GM19193 (cell line): ENCODE results near the gene DGKE.

Experiments
- POLR2A ChIP-seq: IDR thresholded peaks from 4 replicates; pipeline ENCODE4 v1.6.1; 2011; ENCODE audit not compliant: insufficient read depth, insufficient read length; ENCODE audit errors: extremely low read depth

Gene DGKE

DNA sequence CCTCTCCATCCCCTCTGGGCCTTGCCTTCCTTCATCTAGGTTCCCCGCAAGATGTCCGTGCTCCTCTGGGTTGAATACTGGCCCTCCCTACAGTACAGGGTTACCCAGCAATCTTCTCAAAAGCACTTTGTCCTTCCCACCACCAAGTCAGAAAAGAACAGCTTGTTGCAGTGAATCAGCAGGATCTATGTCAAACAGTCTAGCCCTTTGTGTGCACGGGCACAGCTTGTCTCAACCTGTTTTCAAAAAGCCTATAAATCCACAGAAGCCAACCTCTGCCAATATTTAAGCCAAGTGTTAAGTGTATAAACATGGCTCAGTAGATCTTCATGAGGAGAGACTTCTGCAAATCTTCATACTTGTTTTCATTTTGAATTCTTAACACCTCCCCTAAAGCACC lies 25.4 kb upstream of the DGKE start:
- no peak for TF ChIP-seq POLR2A

GRCh38 chr17:56809106-56809819 lies 24.7 kb upstream of the DGKE start:
- no peak for TF ChIP-seq POLR2A

GRCh38 chr17:56809820-56810179 lies 24.2 kb upstream of the DGKE start:
- no peak for TF ChIP-seq POLR2A

DNA sequence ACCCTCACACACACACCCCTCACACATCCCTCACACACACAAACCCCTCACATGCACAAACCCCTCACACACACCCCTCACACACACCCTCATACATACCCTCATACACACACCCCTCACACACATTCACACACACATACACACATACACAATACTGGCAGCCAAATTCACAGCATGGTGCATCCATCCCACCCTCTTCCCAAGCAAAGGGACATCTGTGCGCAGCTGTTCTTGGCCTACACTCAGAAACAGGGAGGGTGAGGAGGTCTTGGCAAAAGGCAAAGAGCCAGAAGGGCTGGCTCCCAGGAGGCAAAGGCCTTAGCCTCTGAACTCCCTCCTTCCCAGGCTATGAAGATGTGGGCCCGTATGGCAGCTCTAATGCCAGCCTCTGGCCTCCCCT lies 23.6 kb upstream of the DGKE start:
- no peak for TF ChIP-seq POLR2A

DNA sequence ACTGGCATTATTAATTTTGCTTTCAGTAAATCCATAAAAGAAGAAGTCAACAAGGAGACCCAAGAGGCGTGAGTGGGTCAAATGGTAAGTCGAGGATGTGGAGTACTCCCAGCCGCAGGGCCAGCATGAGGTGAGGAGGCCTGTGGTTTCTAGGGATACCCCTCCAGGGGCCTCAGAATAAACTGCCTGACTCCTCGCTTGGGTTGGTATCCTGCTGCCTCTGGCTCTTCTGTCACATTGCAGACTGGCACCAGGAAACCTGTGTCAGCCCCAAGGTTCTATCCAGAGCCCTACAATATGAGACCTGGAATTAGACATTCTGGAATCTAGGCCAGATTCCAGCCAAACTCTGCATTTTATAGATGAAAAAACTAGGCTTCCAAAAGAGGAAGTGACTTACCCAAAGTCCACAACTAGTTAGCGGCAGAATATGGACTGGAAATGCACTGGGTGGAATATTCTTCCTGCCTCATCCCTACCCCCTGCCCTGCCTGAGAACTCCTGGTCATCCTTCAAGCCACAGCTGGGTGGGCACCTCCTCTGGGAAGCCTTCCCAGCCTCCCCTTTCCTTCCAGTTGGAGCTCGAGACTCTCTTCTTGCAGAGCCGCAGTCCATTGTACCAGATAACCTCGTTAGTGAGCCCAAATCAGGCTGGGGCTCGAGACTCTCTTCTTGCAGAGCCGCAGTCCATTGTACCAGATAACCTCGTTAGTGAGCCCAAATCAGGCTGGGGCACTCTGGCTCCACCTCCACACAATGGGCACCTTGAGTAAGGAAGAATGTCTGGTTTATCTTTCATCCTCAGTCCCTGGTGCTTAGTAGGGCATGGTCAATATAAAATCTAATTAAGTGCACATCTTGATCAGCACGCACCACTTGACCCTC lies 22.8 kb upstream of the DGKE start:
- no peak for TF ChIP-seq POLR2A

DNA sequence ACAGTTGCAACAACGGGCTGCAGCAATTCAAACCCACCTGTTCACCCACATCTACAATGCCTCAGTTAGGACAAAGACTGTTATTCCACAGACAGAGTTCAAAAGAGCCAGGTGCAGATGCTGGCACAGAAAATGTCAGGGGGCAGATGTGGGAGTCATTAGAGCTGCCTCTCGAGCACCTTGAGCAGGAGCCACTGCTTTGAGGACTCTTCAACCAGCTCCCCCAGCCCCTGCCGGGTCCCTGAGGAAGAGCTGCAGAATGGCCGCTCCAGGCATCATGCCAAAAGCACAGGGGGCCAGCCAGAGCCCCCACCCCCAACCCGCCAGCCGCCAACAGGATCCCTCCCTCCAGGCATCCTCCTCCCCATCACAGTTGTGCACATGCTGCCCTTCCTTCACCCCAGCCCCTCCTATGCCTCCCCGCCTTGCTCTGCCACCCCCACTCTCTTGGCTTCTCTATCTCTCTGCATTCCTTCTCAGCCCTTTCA lies 21.0 kb upstream of the DGKE start:
- TF ChIP-seq POLR2A = no peak

DNA sequence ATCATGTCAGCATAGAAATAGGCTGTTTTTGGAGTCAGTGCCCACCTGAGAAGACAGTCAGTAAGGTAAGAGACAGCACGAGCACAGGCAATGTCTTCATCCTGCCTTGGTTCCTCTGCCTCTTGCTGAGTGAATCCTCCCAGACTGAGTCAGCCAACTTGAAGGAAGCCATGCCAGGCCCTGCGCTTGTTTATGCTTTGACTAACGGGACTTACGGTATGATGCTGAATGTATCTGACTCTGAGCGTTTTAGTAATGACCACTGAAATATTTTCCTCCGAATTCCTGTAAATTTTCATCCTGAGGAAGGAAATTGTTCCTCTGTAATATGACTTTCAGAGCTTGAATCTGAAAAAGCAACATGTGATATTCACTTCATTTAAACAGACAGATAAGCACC lies 18.2 kb upstream of the DGKE start:
- TF ChIP-seq POLR2A = no peak

GRCh38 chr17:56817066-56817465 lies 16.9 kb upstream of the DGKE start:
- TF ChIP-seq POLR2A = no peak

DNA sequence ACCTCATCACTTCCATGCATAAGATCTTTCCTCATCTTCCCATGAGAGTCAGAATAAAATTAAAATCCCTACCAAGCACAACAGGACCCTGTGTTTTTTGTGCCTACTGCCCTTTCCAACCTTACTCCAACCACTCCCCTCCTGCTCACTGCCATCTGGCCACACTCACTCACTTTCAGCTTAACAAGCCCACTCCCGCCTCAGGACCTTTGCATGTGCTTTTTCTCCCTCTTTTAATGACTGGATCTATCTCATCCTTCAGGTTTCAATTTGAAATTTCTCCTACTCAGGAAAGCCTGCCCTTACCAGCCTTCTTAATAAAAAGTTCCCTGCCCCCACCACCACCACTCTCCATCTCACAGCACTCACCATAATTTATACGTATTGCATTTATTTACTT lies 14.9 kb upstream of the DGKE start:
- no peak for TF ChIP-seq POLR2A

GRCh38 chr17:56819431-56820145 lies 14.4 kb upstream of the DGKE start:
- no peak for TF ChIP-seq POLR2A

GRCh38 chr17:56820207-56820606 lies 13.7 kb upstream of the DGKE start:
- TF ChIP-seq POLR2A = no peak

DNA sequence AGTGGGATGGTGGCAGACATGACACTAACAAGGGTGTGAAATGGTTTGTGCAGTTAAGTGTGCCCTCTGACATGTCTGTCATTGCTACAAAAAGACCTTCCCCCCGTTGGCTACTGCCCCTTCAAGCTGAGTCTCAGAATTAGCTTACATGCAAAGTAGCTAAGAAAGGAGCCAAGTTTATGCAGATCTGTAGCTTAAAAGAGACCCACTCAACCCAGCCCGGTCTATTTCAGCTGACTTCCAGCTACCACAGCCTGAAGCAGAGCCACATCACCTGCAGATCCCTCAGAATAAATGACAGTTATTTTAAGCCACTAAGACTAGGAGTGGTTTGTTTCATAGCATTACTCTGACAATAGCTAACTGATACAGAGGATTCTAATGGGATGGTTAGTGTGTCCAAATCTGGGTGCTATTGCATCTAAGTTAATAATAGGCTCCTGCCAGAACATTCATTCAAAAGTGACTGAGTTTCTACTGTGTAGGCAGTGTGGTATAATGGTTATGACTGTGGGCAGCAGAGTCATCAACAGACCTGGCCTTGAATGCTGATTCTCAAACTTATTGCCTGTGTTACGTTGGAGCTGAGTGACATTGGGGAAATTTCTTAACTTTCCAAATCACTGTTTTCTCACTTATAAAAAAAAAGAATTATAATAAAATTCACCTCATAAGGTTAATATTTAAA lies 12.0 kb upstream of the DGKE start:
- no peak for TF ChIP-seq POLR2A

DNA sequence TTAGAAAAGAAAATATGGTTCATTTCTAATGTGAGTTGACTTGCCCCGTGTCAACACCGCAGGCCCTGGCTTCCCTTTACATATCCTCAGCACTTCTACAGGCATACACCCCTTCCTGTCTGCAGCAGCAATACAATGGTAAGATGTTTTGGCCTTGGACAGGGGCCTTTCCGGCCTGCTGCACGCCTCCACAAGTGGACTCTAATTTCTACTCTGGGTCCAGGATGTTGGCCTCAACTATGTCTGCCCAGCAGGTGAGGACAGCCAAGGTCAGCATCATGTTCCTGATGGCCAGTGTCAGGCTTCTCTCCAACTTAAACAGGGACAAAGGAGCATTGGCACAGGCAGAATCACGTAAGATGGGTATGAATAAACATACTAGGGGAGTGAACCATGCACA lies 11.2 kb upstream of the DGKE start:
- no peak for TF ChIP-seq POLR2A

GRCh38 chr17:56823848-56824247 lies 10.1 kb upstream of the DGKE start:
- no peak for TF ChIP-seq POLR2A

DNA sequence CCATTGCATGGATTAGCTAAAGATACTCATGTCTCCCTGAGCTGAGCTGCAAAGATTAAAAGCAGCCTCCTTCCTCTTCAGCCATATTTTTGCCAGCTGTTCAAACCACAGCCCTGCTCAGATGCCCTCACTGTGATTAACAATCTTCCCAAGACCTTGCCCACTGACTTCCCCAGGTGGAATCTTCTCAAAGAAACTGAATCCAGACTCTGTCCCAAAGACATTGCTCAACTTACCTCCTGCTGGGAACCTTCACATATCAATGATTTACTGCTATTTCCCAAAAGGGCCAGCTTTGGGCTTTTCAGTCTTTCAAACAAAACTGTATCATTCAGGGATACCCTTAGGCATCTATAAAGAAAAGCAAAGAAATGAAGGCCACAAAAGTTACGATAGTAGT lies 9.4 kb upstream of the DGKE start:
- no peak for TF ChIP-seq POLR2A
